ENCODE results near the gene ELP2.

DNA sequence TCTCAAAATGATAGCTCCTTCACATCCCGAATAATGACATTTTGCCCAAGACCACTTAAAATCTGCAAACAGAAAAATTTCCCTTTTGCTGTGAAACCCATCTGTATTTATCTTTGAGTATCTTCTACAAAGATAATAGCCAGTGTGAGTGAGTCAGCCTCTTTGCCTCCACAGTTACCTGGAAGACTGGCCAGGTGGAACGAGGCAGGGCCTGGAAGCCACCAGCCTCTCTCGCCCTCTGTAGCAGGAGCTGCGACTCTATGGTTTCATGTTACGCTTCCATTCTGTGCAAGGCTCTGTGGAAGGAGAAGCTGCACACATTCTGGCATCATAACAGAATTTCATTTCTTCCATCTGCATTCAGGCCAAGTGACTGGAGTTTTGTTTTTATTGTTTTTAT lies 9.5 kb downstream of the ELP2 start:
- TF ChIP-seq CTCF (IDR thresholded peaks at IDR 0.05; ENCODE audit: borderline replicate concordance, extremely low read depth, low read length, poor library complexity, severe bottlenecking) (no peak), EZH2 (IDR thresholded peaks at IDR 0.05; ENCODE audit: borderline replicate concordance, low read depth, low read length, severe bottlenecking) (no peak)

Measured in DND-41 (cell line).